SK-N-SH treated with all-trans-retinoic acid at 6 μM for 48 hours (cell line): ENCODE results near the gene CDKL5.

Experiments used
- ATAC-seq: fragments of 200-7000 bp; cut with Tn5 transposase; 3 replicates; pipeline ENCODE4 v1.9.1; 2020; ENCODE audit warnings: mild to moderate bottlenecking, moderate library complexity
- ARNTL ChIP-seq: fragments of 450-650 bp; formaldehyde crosslinking; IDR thresholded peaks from 2 replicates; pipeline ENCODE4 v1.5.0; 2020; ENCODE audit warnings: low read depth, mild to moderate bottlenecking, moderate library complexity, borderline replicate concordance
- BACH2 ChIP-seq: fragments of 250-450 bp; sonication (Bioruptor Pico); IDR thresholded peaks from 2 replicates; pipeline ENCODE4 v1.9.0; 2021; ENCODE audit warnings: mild to moderate bottlenecking, borderline replicate concordance
- CSDC2 ChIP-seq: fragments of 250-450 bp; sonication (Bioruptor Pico); IDR thresholded peaks from 2 replicates; pipeline ENCODE4 v1.5.0; 2020; ENCODE audit warnings: mild to moderate bottlenecking, moderate library complexity
- ESRRG ChIP-seq: fragments of 250-450 bp; sonication (Bioruptor Pico); IDR thresholded peaks from 2 replicates; pipeline ENCODE4 v1.6.1; 2021; ENCODE audit warnings: mild to moderate bottlenecking
- GLIS3 ChIP-seq: fragments of 250-450 bp; sonication (Bioruptor Pico); IDR thresholded peaks from 2 replicates; pipeline ENCODE4 v1.5.0; 2020; ENCODE audit warnings: mild to moderate bottlenecking, moderate library complexity
- OSR1 ChIP-seq: fragments of 250-450 bp; sonication (Bioruptor Pico); IDR thresholded peaks from 2 replicates; pipeline ENCODE4 v1.8.0; 2022; ENCODE audit warnings: moderate library complexity, mild to moderate bottlenecking, inconsistent platforms
- RARB ChIP-seq: fragments of 250-450 bp; sonication (Bioruptor Pico); IDR thresholded peaks from 2 replicates; pipeline ENCODE4 v1.8.0; 2021; ENCODE audit warnings: mild to moderate bottlenecking, moderate library complexity
- SNAI2 ChIP-seq: fragments of 250-450 bp; sonication (Bioruptor Pico); IDR thresholded peaks from 2 replicates; pipeline ENCODE4 v1.5.0; 2020; ENCODE audit warnings: mild to moderate bottlenecking, moderate library complexity
- TOX ChIP-seq: fragments of 250-450 bp; sonication (Bioruptor Pico); IDR thresholded peaks from 2 replicates; pipeline ENCODE4 v1.8.0; 2021; ENCODE audit warnings: mild to moderate bottlenecking, moderate library complexity, borderline replicate concordance
- ZC3H10 ChIP-seq: fragments of 250-450 bp; sonication (Bioruptor Pico); IDR thresholded peaks from 2 replicates; pipeline ENCODE4 v1.5.1; 2021; ENCODE audit warnings: mild to moderate bottlenecking, moderate library complexity
- ZFP30 ChIP-seq: fragments of 450-650 bp; formaldehyde crosslinking; IDR thresholded peaks from 2 replicates; pipeline ENCODE4 v1.5.0; 2022; ENCODE audit warnings: mild to moderate bottlenecking, moderate library complexity
- ZNF565 ChIP-seq: fragments of 450-650 bp; formaldehyde crosslinking; conservative IDR thresholded peaks from 2 replicates; pipeline ENCODE4 v1.5.0; 2020; ENCODE audit warnings: low read depth, mild to moderate bottlenecking, moderate library complexity
- ZNF70 ChIP-seq: fragments of 450-650 bp; formaldehyde crosslinking; IDR thresholded peaks from 2 replicates; pipeline ENCODE4 v1.5.0; 2020; ENCODE audit warnings: mild to moderate bottlenecking, moderate library complexity
- ZNF8 ChIP-seq: fragments of 450-650 bp; formaldehyde crosslinking; IDR thresholded peaks from 2 replicates; pipeline ENCODE4 v1.5.0; 2020; ENCODE audit warnings: mild to moderate bottlenecking, moderate library complexity
- TF ChIP-seq, protein P1 (sequence below): fragments of 250-450 bp; sonication (Bioruptor Pico); IDR thresholded peaks from 2 replicates; pipeline ENCODE4 v1.5.0; 2020; ENCODE audit warnings: mild to moderate bottlenecking, moderate library complexity
- TF ChIP-seq, protein P2 (sequence below): fragments of 250-450 bp; sonication (Bioruptor Pico); IDR thresholded peaks from 2 replicates; pipeline ENCODE4 v1.5.1; 2021; ENCODE audit warnings: mild to moderate bottlenecking, moderate library complexity
- TF ChIP-seq, protein P3 (sequence below): fragments of 250-450 bp; sonication (Bioruptor Pico); IDR thresholded peaks from 2 replicates; pipeline ENCODE4 v1.8.0; 2021; ENCODE audit warnings: low read depth, mild to moderate bottlenecking, moderate library complexity, borderline replicate concordance
- TF ChIP-seq, protein P4 (sequence below): fragments of 250-450 bp; sonication (Bioruptor Pico); IDR thresholded peaks from 2 replicates; pipeline ENCODE4 v1.8.0; 2020; ENCODE audit warnings: mild to moderate bottlenecking, moderate library complexity, borderline replicate concordance

The CDKL5 gene

DNA sequence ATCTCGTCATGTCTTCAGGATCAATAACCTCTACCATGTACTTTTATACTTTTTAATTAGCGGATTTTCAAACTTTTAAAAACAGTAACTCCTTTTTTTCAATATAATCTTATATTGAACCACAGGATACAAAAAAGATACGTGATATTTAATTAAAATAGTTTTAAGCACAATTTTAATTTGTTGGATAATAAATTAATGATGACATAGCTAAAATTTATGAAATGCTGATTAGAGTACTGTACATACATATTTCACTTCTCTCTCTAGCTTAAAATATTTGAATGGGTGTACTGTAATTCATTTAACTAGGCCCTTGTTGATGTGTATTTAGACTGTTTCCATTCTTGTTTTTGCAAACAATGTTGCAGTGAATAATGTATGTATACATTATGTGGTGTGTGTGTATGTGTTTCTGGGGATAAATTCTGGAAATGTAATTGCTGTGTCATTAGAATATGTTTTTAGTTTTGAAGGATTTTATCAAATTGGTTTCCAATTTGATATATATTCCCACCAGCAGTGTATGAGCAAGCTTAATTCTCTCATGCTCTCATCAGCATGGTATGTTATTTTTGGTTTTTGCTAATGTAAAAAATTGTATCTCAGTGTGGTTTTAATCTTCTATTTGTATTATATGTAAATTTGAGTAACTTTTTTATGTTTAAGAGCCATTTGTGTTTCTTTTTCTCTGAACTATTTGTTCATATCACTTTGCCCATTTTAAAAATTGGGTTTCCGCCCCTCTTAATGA lies 66.4 kb downstream of the CDKL5 start:
- TF ChIP-seq, protein P1, sequence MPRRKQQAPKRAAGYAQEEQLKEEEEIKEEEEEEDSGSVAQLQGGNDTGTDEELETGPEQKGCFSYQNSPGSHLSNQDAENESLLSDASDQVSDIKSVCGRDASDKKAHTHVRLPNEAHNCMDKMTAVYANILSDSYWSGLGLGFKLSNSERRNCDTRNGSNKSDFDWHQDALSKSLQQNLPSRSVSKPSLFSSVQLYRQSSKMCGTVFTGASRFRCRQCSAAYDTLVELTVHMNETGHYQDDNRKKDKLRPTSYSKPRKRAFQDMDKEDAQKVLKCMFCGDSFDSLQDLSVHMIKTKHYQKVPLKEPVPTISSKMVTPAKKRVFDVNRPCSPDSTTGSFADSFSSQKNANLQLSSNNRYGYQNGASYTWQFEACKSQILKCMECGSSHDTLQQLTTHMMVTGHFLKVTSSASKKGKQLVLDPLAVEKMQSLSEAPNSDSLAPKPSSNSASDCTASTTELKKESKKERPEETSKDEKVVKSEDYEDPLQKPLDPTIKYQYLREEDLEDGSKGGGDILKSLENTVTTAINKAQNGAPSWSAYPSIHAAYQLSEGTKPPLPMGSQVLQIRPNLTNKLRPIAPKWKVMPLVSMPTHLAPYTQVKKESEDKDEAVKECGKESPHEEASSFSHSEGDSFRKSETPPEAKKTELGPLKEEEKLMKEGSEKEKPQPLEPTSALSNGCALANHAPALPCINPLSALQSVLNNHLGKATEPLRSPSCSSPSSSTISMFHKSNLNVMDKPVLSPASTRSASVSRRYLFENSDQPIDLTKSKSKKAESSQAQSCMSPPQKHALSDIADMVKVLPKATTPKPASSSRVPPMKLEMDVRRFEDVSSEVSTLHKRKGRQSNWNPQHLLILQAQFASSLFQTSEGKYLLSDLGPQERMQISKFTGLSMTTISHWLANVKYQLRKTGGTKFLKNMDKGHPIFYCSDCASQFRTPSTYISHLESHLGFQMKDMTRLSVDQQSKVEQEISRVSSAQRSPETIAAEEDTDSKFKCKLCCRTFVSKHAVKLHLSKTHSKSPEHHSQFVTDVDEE (CRISPR knock-in tag) = no peak
- TF ChIP-seq BACH2 (CRISPR knock-in tag) (no peak), ZNF8 (CRISPR knock-in tag) (no peak)
- TF ChIP-seq, protein P2, sequence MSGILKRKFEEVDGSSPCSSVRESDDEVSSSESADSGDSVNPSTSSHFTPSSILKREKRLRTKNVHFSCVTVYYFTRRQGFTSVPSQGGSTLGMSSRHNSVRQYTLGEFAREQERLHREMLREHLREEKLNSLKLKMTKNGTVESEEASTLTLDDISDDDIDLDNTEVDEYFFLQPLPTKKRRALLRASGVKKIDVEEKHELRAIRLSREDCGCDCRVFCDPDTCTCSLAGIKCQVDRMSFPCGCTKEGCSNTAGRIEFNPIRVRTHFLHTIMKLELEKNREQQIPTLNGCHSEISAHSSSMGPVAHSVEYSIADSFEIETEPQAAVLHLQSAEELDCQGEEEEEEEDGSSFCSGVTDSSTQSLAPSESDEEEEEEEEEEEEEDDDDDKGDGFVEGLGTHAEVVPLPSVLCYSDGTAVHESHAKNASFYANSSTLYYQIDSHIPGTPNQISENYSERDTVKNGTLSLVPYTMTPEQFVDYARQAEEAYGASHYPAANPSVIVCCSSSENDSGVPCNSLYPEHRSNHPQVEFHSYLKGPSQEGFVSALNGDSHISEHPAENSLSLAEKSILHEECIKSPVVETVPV (CRISPR knock-in tag) = no peak
- TF ChIP-seq, protein P3, sequence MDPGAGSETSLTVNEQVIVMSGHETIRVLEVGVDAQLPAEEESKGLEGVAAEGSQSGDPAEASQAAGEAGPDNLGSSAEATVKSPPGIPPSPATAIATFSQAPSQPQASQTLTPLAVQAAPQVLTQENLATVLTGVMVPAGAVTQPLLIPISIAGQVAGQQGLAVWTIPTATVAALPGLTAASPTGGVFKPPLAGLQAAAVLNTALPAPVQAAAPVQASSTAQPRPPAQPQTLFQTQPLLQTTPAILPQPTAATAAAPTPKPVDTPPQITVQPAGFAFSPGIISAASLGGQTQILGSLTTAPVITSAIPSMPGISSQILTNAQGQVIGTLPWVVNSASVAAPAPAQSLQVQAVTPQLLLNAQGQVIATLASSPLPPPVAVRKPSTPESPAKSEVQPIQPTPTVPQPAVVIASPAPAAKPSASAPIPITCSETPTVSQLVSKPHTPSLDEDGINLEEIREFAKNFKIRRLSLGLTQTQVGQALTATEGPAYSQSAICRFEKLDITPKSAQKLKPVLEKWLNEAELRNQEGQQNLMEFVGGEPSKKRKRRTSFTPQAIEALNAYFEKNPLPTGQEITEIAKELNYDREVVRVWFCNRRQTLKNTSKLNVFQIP = no peak
- ATAC-seq = no peak

DNA sequence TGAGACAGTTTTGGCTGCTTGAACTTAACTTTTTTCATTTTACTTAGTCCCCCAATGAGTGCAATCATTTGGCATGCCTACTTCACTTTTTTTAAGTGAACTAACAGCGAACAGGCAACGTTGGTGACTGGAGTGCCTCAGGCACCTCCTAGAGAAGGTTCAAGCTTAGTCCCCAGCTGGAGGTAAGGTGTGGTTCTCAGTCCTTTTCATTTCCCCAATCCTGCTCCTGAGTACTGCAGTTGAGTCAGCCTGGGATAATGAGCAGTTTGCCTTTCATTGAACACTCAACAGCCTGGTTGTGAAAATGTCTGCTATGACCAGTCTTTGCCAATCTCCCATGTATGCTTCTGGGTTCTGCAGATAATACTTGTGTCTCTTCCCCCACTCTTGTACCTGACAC lies 109.5 kb downstream of the CDKL5 start:
- ATAC-seq = no peak

DNA sequence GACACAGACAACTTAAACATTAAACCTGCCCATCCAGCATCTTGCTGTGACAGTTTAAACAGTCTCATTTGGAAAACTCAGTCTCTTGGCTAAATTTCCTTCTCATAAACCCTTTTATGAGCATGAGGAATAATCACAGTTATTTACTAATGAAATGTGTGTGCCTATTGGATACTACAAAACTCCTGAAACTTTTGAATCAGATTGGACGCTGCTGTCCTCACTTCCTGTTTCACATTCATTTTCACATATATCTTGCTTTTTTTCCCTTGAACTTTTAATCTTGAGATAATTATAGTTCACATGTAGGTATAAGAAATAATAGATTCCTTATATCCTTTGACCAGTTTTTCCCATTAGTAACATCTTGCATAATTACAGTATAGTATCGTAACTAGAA lies 111.7 kb downstream of the CDKL5 start:
- TF ChIP-seq ARNTL (CRISPR knock-in tag) (no peak), ZC3H10 (CRISPR knock-in tag) (no peak)
- no peak for ATAC-seq

More for the DNA sequence above, 109.5 kb downstream of the CDKL5 start:
- TF ChIP-seq ZNF565 (CRISPR knock-in tag) (no peak), ESRRG (CRISPR knock-in tag) (no peak), CSDC2 (CRISPR knock-in tag) (no peak)
- TF ChIP-seq, all 23 proteins: peak for 0

DNA sequence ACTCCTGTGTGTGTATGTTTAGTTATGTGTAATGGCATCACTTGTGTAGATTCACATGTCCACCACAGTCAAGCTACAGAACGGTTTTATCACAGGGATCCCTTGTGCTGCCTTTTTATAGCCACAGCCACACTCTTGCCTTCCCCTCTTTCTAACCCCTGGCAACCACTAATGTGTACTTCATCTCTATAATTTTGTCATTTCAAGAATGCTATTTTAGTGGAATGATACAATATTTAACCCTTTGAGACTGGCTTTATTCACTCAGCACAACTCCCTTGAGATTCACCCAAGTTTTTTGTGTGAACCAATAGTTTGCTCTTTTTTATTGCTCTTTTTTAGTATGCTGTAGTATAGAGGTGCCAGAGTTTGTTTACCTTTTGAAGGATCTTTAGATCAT lies 112.1 kb downstream of the CDKL5 start:
- no peak for ATAC-seq
- TF ChIP-seq TOX (CRISPR knock-in tag) (no peak), GLIS3 (CRISPR knock-in tag) (no peak), ZNF70 (CRISPR knock-in tag) (no peak), CSDC2 (CRISPR knock-in tag) (no peak)
- TF ChIP-seq, protein P4, sequence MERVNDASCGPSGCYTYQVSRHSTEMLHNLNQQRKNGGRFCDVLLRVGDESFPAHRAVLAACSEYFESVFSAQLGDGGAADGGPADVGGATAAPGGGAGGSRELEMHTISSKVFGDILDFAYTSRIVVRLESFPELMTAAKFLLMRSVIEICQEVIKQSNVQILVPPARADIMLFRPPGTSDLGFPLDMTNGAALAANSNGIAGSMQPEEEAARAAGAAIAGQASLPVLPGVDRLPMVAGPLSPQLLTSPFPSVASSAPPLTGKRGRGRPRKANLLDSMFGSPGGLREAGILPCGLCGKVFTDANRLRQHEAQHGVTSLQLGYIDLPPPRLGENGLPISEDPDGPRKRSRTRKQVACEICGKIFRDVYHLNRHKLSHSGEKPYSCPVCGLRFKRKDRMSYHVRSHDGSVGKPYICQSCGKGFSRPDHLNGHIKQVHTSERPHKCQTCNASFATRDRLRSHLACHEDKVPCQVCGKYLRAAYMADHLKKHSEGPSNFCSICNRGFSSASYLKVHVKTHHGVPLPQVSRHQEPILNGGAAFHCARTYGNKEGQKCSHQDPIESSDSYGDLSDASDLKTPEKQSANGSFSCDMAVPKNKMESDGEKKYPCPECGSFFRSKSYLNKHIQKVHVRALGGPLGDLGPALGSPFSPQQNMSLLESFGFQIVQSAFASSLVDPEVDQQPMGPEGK (CRISPR knock-in tag) = no peak

DNA sequence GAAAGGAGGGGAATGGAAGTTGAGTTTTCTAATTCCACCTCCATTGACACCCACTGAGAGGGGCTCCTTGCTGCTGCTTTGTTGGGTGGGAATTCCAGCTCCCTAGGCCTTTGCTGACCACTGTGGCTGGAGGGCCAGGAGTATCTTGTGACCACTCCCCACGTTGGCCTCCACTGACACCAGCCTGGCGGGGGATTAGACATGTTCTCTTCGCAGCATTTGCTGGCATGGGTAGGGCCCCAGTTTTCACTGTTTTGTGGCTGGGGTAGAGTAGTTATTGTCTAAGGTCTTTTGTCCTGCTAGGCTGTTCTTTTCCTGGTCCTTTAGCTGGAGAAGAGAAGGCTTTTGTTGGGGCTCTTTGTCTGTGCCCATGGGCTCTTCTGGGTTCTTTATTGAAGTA lies 116.7 kb downstream of the CDKL5 start:
- no peak for ATAC-seq
- TF ChIP-seq, protein P1 (CRISPR knock-in tag) = no peak
- TF ChIP-seq SNAI2 (CRISPR knock-in tag) = no peak
- no peak for TF ChIP-seq RARB (CRISPR knock-in tag)
- TF ChIP-seq, protein P2 (CRISPR knock-in tag) = no peak
- TF ChIP-seq, protein P3 = no peak
- no peak for TF ChIP-seq ARNTL (CRISPR knock-in tag)
- TF ChIP-seq ZNF565 (CRISPR knock-in tag) = no peak
- no peak for TF ChIP-seq ZFP30 (CRISPR knock-in tag)
- no peak for TF ChIP-seq CSDC2 (CRISPR knock-in tag)
- TF ChIP-seq OSR1 (CRISPR knock-in tag) = no peak
- TF ChIP-seq GLIS3 (CRISPR knock-in tag) = no peak
- no peak for TF ChIP-seq TOX (CRISPR knock-in tag)
- TF ChIP-seq ZC3H10 (CRISPR knock-in tag) = no peak
- TF ChIP-seq ZNF70 (CRISPR knock-in tag) = no peak
